ENCODE measurements around the gene ADCY9. TPM values are rescaled to one million over a fixed set of nuclear protein-coding genes. Genes with fewer than 3 reads are reported as not detected.

ADCY9 gene
- total and polyA plus RNA-seq, 2 donors (not counting 1 experiment from before 2014, with no cell fraction given), result 1.7 to 2.1 TPM

DNA sequence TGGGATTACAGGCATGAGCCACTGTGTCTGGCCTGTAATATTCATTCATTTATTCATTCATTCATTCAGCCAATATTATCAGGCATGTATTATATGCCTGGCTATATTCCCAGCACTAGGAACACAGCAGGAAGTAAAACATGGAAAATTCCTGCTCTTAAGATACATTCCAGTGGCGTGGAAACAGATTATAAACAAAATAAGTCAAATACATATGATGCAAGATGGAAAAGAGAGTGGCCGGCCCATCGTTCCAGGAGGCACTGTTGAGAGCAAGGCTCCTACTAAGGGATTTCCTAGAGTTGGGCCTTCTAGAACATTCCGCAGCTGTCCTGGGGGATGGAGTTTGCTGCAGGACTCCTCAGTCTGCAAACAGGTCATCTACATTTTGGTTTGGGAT is 17.7 kb downstream of the ADCY9 start:
- Histone ChIP-seq H3K9ac (ENCODE audit: low read length) (no peak overlapping the region), H3K27ac (ENCODE audit: low read length in 2 of 2) (no peak overlapping the region), H3K27me3 (replicated peaks in 1 of 4; ENCODE audit: control extremely low read depth in 1 of 4, control insufficient read depth in 3 of 4, insufficient read depth in 4 of 4, low read length in 3 of 4) (no peaks in the 10 kb centered on the region), H3K4me1 (ENCODE audit: control insufficient read depth in 2 of 2, insufficient read depth in 2 of 2, low read length in 2 of 2) (no peaks in the 10 kb centered on the region), H3K36me3 (replicated peaks in 1 of 2; ENCODE audit: control extremely low read depth in 1 of 2, control insufficient read depth in 1 of 2, extremely low read depth in 1 of 2, insufficient read depth in 2 of 2, low read length in 1 of 2) (no peaks in the 10 kb centered on the region), H3K4me3 (ENCODE audit: control extremely low read depth in 1 of 5, extremely low read depth in 1 of 5, insufficient read depth in 1 of 5, low read depth in 2 of 5, low read length in 4 of 5) (no peak overlapping the region), H3K79me2 (ENCODE audit: control insufficient read depth, insufficient read depth, low read length) (no peaks in the 10 kb centered on the region), H2AFZ (ENCODE audit: insufficient read depth, low read depth, low read length, poor library complexity, severe bottlenecking) (no peak overlapping the region), H3K4me2 (replicated peaks; ENCODE audit: low read depth, low read length, poor library complexity, severe bottlenecking) (no peak overlapping the region), H4K20me1 (ENCODE audit: control insufficient read depth, insufficient read depth, low read length, poor library complexity, severe bottlenecking) (no peaks in the 10 kb centered on the region), H3K9me3 (ENCODE audit: control extremely low read depth in 1 of 3, control insufficient read depth in 2 of 3, insufficient read depth in 1 of 3, low read length in 2 of 3) (no peaks in the 10 kb centered on the region)
- no peaks in the 10 kb centered on the region for H3K4me1 Mint-ChIP-seq
- no peaks in the 10 kb centered on the region for H3K9me3 Mint-ChIP-seq (ENCODE audit: insufficient read depth)
- CTCF ChIA-PET, result no interaction called here
- POLR2A ChIA-PET, result no interaction called here
- no peak overlapping the region for H3K4me3 Mint-ChIP-seq
- H3K27ac Mint-ChIP-seq, result no peak overlapping the region
- 100% methylated on average over 3 of the region's 4 CpGs for WGBS (ENCODE audit: insufficient coverage)
- no peaks in the 10 kb centered on the region for H3K27me3 Mint-ChIP-seq
- ATAC-seq (ENCODE audit: low read depth) (no peak), DNase-seq (no peak)
- TF ChIP-seq, protein P1, sequence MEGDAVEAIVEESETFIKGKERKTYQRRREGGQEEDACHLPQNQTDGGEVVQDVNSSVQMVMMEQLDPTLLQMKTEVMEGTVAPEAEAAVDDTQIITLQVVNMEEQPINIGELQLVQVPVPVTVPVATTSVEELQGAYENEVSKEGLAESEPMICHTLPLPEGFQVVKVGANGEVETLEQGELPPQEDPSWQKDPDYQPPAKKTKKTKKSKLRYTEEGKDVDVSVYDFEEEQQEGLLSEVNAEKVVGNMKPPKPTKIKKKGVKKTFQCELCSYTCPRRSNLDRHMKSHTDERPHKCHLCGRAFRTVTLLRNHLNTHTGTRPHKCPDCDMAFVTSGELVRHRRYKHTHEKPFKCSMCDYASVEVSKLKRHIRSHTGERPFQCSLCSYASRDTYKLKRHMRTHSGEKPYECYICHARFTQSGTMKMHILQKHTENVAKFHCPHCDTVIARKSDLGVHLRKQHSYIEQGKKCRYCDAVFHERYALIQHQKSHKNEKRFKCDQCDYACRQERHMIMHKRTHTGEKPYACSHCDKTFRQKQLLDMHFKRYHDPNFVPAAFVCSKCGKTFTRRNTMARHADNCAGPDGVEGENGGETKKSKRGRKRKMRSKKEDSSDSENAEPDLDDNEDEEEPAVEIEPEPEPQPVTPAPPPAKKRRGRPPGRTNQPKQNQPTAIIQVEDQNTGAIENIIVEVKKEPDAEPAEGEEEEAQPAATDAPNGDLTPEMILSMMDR (IDR thresholded peaks at IDR 0.05), result no peak
- no peak for TF ChIP-seq EZH2 (IDR thresholded peaks at IDR 0.05; ENCODE audit: borderline replicate concordance, insufficient read depth, low read depth, low read length, poor library complexity, severe bottlenecking)
- intact Hi-C loops (cut with micrococcal nuclease), result no loop called here

DNA sequence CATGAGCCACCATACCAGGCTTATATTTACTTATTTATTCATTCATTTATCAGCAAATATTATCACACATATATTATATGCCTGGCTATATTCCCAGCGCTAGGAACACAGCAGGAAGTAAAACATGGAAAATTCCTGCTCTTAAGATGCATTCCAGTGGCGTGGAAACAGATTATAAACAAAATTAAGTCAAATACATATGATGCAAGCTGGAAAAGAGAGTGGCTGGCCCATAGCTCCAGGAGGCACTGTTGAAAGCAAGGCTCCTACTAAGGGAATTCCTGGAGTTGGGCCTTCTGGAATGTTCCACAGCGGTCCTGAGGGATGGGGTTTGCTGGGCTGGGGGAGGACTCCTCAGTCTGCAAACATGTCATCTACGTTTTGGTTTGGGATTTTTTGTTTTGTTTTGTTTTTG is 18.4 kb downstream of the ADCY9 start:
- ATAC-seq (ENCODE audit: low read depth), result no peak
- H3K27ac ChIP-seq (ENCODE audit: low read length in 2 of 2), result no peak overlapping the region
- no peak for TF ChIP-seq EZH2 (IDR thresholded peaks at IDR 0.05; ENCODE audit: borderline replicate concordance, insufficient read depth, low read depth, low read length, poor library complexity, severe bottlenecking)
- TF ChIP-seq, protein P1 (IDR thresholded peaks at IDR 0.05), result no peak
- H3K9me3 ChIP-seq (ENCODE audit: control extremely low read depth in 1 of 3, control insufficient read depth in 2 of 3, insufficient read depth in 1 of 3, low read length in 2 of 3), result no peaks in the 10 kb centered on the region
- 100% methylated on average over 1 of the region's 4 CpGs for WGBS (ENCODE audit: insufficient coverage)
- H3K4me1 Mint-ChIP-seq, result no peaks in the 10 kb centered on the region
- no peak overlapping the region for H2AFZ ChIP-seq (ENCODE audit: insufficient read depth, low read depth, low read length, poor library complexity, severe bottlenecking)
- no peak overlapping the region for H3K4me3 ChIP-seq (ENCODE audit: control extremely low read depth in 1 of 5, extremely low read depth in 1 of 5, insufficient read depth in 1 of 5, low read depth in 2 of 5, low read length in 4 of 5)
- no peak for DNase-seq
- no peak overlapping the region for H3K4me2 ChIP-seq (replicated peaks; ENCODE audit: low read depth, low read length, poor library complexity, severe bottlenecking)
- no peak overlapping the region for H3K9ac ChIP-seq (ENCODE audit: low read length)
- no peaks in the 10 kb centered on the region for H3K27me3 ChIP-seq (replicated peaks in 1 of 4; ENCODE audit: control extremely low read depth in 1 of 4, control insufficient read depth in 3 of 4, insufficient read depth in 4 of 4, low read length in 3 of 4)
- H3K4me1 ChIP-seq (ENCODE audit: control insufficient read depth in 2 of 2, insufficient read depth in 2 of 2, low read length in 2 of 2), result no peaks in the 10 kb centered on the region
- no peaks in the 10 kb centered on the region for H4K20me1 ChIP-seq (ENCODE audit: control insufficient read depth, insufficient read depth, low read length, poor library complexity, severe bottlenecking)
- no peak overlapping the region for H3K27ac Mint-ChIP-seq
- no peak overlapping the region for H3K4me3 Mint-ChIP-seq
- ChIA-PET CTCF (no interaction called here), POLR2A (interaction anchor here (0.5 kb wide), 1 partner anchor 248 kb away, joined by 6 read pairs; no protein-coding TSS in a partner anchor)
- H3K36me3 ChIP-seq (replicated peaks in 1 of 2; ENCODE audit: control extremely low read depth in 1 of 2, control insufficient read depth in 1 of 2, extremely low read depth in 1 of 2, insufficient read depth in 2 of 2, low read length in 1 of 2), result no peaks in the 10 kb centered on the region
- no peaks in the 10 kb centered on the region for H3K79me2 ChIP-seq (ENCODE audit: control insufficient read depth, insufficient read depth, low read length)
- H3K27me3 Mint-ChIP-seq, result no peaks in the 10 kb centered on the region
- intact Hi-C loops (cut with micrococcal nuclease), result no loop called here
- H3K9me3 Mint-ChIP-seq (ENCODE audit: insufficient read depth), result no peaks in the 10 kb centered on the region

Measured in B cell (primary cell).